NAMALWA (cell line): ENCODE data around the gene TWIST2.

Source experiments
- DNase-seq: peaks from one replicate; pipeline ENCODE4 v3.0.0-alpha.2; 2015; ENCODE audit warnings: low spot score

Gene TWIST2

DNA sequence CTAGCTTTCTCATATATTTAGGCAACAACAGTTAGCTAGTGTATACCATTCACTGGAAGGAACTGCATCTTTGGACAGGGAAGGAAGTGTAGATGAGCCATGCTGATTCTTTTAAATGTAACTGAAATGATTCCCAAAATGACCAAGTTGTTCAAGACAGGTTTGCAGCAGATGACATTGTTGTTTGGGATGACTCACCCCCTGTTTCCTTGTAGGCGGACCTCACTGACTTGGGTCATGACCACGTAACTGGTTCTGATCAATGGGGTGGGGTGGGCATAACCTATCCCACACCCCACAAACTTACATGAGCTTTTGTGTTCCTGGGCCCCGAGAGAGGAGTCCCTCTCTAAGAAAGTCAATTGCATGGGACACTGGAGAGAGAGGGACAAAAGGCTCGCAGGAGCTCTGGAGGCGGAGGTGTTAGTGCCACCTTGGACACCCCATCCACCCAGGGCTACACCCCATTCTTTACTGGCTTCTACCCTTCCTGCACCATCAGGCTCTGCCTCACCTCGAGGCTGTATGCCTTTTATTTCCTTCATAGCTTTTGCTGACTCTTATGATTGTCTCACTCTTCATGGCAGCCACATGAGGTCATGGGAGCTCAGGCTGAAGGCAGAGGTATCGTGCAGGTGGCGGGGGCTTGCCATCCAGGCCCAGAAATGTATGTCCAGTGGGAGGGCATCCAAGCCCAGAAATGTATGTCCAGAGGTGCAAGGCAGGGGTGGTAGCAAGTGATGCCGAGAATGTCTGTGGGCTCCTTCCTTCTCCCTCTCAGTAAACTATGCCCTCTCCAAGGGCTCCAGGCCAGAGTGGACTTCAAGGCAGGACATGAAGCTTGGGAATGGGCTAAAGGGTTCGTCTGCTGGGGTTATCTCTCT, 108.0 kb downstream of the TWIST2 start:
- no peak for DNase-seq

DNA sequence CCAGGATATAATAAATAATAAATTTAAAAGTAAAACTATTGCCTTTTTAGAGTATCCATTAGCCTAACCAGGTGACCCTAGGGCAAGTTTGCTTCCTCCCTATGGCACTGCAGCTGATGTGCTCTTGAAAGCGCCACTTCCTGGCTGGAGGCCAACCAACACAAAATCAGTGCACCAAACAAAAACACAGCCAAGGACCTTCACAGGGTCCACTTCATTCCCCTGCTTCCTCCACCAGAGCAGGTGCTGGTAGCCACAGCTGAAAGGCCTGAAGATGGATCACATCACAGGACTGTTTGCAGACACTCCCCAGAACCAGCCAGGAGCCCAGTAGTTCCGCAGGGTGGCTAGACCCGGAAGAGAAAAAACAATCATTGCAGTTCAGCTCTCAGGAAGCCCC, 108.8 kb downstream of the TWIST2 start:
- DNase-seq: no peak
